ENCODE measurements around the gene HERC6.
"Not testable (repeated sequence)": the region's sequence is repeated elsewhere in the genome, so short reads cannot be mapped to it uniquely, and the experiment has no call there.

HERC6 gene

GRCh38 chr4:88391703-88392102, 13.1 kb downstream of the HERC6 start:
- no peak for DNase-seq

- DNase-seq: no peak
Observed at GRCh38 chr4:88396681-88397080, 18.0 kb downstream of the HERC6 start.

- no peak for DNase-seq
Observed at GRCh38 chr4:88398381-88398780, 19.7 kb downstream of the HERC6 start.

- DNase-seq: no peak
Observed at GRCh38 chr4:88409206-88409605, 30.6 kb downstream of the HERC6 start.

- no peak for DNase-seq
Observed at GRCh38 chr4:88409789-88410188, 31.1 kb downstream of the HERC6 start.

GRCh38 chr4:88411491-88412096, 32.9 kb downstream of the HERC6 start:
- no peak for DNase-seq

GRCh38 chr4:88413801-88414200, 35.1 kb downstream of the HERC6 start:
- no peak for DNase-seq

- no peak for DNase-seq
Observed at GRCh38 chr4:88414755-88415154, 36.1 kb downstream of the HERC6 start.

- no peak for DNase-seq
Observed at GRCh38 chr4:88415982-88416381, 37.3 kb downstream of the HERC6 start.

- no peak for DNase-seq
Observed at GRCh38 chr4:88418411-88418810, 39.8 kb downstream of the HERC6 start.

GRCh38 chr4:88419874-88420273, 41.2 kb downstream of the HERC6 start:
- DNase-seq: no peak

GRCh38 chr4:88420844-88421243, 42.2 kb downstream of the HERC6 start:
- no peak for DNase-seq

- DNase-seq: no peak
Observed at GRCh38 chr4:88422403-88422802, 43.8 kb downstream of the HERC6 start.

- DNase-seq: no peak
Observed at GRCh38 chr4:88429401-88429800, 50.7 kb downstream of the HERC6 start.

GRCh38 chr4:88435987-88436693, 57.5 kb downstream of the HERC6 start:
- DNase-seq: no peak

- DNase-seq: not testable (repeated sequence)
Observed at GRCh38 chr4:88437873-88438272, 59.2 kb downstream of the HERC6 start.

GRCh38 chr4:88439161-88439760, 60.6 kb downstream of the HERC6 start:
- DNase-seq: no peak

- DNase-seq: no peak
Observed at GRCh38 chr4:88440146-88440545, 61.5 kb downstream of the HERC6 start.

- DNase-seq: no peak
Observed at GRCh38 chr4:88441696-88442095, 63.0 kb downstream of the HERC6 start.

GRCh38 chr4:88442689-88443191, 64.1 kb downstream of the HERC6 start:
- DNase-seq: no peak

- DNase-seq: no peak
Observed at GRCh38 chr4:88443486-88443885, 64.8 kb downstream of the HERC6 start.

GRCh38 chr4:88445252-88445651, 66.6 kb downstream of the HERC6 start:
- DNase-seq: no peak

GRCh38 chr4:88446124-88446523, 67.5 kb downstream of the HERC6 start:
- DNase-seq: no peak

Measured in CD4-positive, alpha-beta T cell treated with Interleukin-4 for 1 hour (primary cell).